ENCODE results near the gene KLK1.
A peak's percentile ranks its signal among the peaks of the same experiment; 100 is the strongest.
"Not testable (repeated sequence)": the region's sequence is repeated elsewhere in the genome, so short reads cannot be mapped to it uniquely, and the experiment has no call there.

The KLK1 gene

DNA sequence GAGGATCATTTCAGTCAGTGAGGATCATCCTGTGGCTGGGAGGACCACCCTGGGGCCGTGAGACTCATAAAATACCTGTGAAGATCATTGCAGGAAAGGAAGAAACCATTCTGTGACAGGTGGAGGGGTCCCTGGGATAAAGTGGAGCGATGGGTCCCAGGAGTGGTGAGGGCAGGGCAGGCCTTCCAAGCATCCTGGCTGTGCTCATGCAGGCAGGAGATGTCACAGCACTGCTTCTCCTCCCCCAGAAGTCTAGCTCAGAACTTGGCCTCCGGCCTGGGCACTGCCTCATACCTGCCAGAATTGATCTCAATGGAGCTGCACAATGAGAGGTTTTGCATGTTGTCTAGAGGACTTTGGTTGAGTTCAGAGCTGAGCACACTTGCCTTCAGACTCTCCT lies 11.1 kb downstream of the KLK1 start:
- no peak for DNase-seq

DNA sequence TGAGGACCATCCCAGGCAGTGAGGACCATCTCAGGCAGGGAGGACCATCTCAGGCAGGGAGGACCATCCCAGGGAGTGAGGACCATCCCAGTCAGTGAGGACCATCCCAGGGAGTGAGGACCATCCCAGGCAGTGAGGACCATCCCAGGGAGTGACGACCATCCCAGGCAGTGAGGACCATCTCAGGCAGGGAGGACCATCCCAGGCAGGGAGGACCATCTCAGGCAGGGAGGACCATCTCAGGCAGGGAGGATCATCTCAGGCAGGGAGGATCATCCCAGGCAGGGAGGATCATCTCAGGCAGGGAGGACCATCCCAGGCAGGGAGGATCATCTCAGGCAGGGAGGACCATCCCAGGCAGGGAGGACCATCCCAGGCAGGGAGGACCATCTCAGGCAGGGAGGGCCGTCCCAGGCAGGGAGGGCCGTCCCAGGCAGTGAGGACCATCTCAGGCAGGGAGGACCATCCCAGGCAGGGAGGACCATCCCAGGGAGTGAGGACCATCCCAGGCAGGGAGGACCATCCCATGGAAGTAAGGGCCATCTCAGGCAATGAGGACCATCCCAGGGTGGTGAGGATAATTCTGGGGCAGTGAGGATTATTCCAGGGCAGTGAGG lies 11.9 kb downstream of the KLK1 start:
- DNase-seq, result not testable (repeated sequence)

DNA sequence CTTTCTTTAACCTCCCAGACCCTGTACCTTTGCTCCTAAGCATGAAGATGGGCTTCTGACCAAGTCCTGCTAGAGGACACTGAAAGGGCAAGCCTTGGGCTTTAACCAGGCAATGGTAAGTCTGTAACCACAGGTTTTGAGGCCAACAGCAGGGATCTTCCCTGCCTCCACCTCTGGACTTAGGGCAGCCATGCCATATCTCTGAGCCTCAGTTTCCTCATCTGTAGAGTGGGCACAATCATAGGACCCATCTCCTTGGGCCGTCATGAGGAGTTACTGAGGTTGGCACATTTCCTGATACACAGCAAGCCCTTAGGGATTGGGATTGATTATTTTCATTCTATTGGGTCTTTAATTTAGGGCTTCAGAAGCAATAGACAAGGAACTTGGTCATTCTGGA lies 14.7 kb downstream of the KLK1 start:
- no peak for DNase-seq

DNA sequence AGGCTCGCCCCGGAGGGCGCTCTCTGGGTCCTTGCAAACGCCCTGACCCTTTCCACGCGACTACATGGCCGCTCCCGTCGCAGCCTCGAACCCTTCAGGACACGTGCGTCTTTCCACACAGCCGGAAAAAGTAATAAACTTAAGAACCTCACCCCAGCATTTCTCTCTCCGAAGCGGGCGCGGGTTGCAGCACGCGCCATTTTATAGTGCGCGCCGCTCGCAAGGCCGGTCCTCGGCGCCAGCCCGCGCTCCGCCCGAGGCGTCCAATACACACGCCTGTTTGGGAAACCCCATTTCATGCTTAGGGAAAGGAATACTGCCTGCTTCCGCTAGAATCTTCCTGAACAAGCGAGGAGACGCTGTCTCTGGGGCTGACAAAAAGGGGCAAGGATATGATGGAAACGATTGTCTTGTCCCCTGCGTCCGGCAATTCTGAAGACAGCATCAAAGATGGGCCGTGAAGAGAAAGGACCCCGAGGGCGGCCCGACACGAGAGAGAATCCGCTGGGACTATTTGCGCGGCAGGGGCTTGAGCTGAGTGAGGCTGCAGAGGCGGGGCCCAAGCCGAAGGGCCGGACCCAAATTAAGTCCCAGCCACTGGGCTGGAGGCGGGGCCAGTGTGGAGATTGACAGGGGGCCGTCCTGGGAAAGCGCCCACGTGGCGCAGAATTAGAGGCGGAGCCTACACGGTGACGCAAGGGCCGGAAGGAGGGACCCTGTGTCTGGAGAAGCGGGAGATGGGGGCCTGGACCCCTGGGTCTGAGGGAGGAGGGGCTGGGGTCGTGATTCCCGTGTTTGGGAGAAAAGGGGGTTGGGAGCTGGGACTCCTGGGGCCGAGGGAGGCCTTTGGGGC lies 18.9 kb downstream of the KLK1 start:
- DNase-seq, result peak; percentile 99

DNA sequence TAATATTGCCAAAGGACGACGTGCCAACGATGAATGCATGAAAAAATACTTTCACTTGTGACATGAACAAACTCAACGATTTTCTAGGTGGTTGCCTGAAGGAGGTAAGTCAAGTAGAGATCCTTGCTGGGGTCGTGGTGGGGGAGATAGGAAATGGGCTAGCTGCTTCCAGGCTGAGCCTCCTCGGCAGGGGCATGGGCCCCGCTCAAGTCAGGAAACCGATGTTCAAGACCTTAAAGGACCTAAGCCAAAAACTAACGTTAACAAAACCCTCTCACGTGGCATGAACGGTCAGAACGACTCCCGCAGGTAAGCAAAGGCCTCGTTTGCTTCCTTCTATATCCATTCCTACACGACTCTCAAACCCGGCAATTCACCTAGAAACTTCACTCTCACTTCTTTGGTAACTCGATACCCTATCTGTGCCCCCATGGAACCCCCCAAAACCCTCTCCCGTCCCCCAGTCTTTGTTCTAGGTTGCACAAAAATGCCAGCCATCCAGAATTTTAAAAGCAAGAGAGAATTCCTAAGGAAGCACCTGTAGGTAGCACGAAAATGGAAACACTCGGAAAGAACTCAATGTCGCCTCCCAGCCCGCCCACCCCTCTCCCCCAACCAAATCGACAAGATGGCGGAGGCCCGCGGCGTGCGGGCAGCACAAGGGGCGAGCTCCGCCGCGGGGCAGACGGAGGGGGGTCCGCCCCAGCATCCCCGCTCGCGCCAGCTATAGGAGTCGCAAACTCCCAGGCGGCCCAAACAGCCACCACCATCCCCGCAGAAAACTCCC lies 19.8 kb downstream of the KLK1 start:
- DNase-seq, result peak; percentile 31

DNA sequence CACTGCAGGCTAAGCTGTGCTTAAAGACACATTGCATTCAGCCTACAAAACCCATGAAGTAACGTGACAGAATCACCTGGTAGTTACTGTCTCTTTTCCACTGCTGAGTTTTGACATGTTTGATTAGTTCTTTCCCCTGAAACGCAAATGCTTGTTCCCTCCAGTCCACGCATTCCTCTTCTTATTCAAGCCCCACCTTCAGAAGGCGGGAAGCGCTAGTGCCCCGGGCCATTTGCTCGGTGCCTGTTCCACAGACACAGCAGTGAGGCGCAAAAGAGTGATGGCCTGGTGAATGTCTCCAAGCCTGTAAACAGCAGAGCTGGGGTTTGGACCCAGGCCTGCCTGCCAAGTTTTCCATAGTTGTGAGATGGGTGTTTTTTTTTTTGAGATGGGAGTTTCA lies 22.5 kb downstream of the KLK1 start:
- no peak for DNase-seq

DNA sequence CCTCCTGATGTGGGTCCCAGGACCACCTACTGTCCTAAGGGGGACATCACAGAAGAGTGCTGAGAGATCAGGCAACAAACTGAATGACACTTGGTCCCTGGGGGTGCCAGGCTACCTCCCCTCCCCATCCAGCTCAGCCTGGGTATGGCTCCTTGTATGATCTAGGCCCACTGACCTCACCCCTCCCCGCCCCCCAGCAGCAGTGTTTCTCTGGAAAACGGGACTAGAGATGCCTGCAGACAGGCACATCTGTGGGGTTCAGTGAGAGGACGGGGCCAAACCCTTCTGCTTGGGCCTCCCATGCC lies 24.1 kb downstream of the KLK1 start:
- DNase-seq, result no peak

DNA sequence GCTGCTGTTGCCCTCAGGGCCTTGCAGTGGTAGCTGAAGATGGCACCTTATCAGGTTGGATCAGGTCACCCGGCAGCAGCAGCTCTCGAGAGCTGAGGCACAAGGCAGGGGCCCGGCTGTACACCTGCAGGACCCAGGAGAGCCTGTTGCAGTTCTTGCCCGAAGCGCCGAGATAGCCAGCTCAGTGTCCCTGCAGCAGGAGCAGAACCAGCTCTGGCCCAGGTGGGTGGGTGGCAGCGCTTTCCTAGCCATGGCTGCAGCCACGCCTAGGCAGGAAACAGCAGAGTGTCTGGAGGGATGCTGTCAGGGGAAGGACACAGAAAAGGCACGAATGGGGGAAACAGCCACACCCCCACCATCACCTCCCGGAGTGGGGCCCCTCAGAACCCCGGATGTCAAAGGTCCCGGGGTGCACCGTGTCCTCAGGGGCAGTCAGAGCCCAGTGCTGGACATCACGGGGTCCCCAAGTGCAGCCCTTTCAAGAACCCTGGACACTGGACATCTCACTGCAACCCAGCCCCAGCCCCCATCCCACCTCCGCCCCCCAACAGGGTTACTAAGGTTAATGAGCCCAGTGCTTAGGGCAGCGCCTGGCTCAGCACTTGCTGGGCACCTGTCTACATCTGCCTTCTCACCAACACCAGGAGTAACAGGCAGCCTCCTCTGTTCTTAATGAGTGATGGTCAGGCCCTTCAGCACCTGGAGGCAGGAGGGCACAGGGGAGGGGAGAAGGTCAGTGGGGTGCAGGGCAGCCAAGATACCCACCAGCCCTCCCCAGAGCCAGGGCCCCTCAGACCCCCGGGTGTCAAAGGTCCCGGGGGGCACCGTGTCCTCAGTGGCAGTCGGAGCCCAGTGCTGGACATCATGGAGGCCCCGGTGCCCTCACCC lies 24.7 kb downstream of the KLK1 start:
- no peak for DNase-seq

DNA sequence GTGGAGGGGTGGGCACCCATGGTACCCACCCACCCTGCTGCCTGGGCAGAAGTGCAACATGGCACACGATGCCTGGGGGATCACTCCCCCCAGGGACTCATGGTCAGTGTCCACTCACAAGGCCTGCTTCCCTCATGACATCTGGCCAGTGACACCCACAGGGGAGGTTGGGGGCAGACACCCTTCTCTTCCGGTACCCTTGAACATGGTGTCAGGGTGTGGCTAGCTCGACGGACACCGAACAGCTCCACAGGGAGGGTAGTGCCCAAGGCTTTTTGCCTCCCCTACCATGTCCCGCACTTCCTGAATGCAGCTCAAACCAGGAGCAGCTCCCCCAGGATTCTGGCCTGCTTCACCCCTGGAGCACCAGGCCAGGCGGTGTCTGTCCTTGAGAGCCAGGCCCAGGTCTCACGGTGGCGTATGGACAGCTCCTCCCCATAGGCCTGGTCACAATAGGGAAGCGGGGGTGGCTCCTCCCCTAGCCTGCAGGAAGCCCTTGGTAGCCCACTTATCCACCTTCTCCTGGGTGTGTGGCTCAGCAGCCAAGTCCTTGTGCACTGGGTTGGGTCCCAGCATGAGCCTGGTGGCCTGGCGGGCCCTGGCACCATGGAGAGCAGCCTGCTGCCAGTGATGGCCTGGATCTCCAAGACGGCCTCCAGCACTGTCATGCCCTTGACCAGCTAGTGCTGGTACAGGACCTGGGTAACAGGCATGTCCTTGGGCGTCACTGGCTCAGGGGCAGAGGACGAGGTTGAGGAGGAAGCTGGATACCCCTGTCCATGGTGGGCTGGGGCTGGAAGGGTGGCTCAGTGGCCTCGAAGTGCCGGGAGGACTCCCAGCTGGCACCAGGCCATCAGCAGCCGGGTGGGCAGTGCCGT lies 25.6 kb downstream of the KLK1 start:
- DNase-seq, result no peak

DNA sequence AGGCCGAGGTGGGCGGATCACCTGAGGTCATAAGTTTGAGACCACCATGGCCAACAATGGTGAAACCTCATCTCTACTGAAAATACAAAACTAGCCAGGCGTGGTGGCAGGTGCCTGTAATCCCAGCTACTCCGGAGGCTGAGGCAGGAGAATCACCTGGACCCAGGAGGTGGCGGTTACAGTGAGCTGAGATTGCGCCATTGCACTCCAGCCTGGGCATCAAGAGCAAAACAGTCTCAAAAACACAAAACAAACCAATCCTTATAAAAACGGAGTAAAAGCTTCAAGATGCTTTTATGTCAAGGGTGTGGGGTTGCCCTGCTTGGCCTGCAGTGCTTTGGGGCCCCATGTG lies 26.2 kb downstream of the KLK1 start:
- no peak for DNase-seq

DNA sequence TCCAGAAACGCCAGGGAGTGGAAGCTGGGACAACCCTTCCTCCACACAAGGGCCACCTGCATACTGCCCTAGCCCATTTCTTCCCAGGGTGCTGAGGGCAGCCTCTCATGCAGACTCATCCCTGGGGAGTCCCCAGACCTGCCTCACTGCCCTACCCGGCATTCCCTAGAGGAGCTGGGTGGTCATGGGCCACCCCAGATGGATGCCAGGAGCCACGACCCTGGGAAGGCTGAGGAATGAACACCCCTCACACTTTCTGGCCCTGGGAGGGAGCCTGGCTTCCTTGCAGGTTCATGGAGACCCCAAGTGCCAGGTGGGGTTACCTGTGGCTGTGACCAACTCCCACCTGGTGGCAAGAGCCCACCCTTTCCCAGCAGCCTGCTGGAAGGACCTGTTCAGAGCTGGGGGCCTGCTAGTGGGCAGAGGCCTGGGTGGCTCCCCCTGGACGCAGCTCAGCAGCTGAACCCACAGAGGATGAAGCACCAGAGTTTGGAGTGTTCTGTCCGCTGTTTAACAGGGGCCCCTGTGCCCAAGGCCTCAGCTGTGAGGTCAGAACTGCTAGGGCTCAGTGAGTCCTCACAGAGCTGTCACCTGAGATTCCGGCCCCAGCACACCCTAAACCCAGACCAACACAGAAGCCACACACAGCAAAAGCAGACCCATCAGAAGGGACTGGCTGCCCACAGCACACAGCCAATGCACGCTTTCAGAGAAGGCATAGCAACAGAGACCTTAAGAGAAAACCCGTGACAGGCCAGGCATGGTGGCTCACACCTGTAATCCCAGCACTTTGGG lies 26.8 kb downstream of the KLK1 start:
- DNase-seq, result no peak

DNA sequence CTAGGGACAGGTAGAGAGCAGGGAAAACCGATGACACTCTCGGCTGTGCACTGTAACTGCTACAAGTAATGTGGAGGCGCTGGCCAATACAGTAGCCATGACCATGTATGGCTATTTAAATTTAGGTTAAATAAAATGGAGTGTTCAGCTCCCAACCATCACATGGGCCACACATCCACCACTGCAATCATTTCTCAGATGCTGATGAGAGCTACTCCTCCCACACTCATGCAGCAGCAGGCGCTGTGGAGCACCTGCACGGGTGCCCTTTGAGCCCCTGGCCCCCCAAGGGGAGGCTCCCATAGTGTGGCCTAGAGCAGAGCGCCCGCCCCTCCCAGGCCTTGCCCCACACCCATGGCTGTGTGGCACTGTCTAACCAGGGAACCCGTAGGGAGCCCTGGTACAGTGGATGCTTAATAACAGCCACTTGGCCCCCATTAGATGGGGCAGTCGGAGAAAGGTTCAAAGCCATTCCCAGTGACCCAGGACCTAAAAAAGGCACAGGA lies 27.4 kb downstream of the KLK1 start:
- DNase-seq, result no peak

DNA sequence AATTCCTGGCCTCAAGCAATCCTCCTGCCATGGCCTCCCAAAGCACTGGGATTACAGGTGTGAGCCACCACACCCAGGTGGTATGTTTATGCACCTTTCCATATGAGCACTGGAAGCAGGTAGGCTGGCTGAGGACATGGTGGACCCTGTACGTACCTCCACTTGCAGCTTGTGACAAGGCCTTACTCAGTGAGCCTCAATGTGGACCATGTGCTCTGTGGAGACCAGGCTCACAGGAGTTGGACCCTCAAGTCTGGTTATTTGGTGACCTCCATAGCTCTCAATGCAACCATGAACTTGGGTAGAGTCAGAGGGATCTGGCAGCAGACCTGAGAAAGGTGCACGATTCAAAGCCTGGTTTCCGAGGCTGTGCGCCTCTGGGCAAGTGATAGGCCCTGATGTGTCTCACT lies 27.9 kb downstream of the KLK1 start:
- no peak for DNase-seq

DNA sequence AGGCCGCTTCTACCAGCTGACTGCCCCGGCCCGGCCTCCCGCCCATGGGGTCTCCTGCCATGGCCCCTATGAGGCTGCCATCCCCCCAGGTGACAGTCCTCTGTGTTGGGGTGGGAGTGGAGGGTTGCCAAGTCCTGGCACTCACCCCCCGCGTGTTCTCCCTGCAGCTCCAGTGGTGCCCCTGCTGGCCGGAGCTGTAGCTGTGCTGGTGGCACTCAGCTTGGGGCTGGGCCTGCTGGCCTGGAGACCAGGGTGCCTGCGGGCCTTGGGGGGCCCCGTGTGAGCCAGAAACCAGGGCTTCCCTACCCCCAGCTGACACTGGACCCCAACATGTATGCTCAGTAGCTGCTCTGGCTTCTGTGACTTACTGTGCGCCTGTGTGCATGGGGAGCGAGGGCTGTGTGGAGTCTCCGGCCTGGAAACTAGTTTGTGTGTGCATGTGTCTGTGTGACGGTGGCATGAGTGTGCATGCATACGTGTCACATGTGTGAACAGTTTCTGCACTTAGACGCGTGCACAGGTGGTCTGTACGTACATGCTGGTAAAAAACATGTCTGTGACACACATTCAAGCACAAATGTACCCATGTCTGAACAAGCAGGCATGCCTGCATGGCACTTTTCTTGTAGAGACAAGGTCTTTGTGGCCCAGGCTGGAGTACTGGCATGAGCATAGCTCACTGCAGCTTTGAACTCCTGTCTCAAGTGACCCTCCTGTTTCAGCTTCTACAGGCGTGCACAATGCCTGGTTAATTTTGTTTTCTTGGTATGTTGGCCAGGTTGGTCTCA lies 28.5 kb downstream of the KLK1 start:
- DNase-seq, result no peak

DNA sequence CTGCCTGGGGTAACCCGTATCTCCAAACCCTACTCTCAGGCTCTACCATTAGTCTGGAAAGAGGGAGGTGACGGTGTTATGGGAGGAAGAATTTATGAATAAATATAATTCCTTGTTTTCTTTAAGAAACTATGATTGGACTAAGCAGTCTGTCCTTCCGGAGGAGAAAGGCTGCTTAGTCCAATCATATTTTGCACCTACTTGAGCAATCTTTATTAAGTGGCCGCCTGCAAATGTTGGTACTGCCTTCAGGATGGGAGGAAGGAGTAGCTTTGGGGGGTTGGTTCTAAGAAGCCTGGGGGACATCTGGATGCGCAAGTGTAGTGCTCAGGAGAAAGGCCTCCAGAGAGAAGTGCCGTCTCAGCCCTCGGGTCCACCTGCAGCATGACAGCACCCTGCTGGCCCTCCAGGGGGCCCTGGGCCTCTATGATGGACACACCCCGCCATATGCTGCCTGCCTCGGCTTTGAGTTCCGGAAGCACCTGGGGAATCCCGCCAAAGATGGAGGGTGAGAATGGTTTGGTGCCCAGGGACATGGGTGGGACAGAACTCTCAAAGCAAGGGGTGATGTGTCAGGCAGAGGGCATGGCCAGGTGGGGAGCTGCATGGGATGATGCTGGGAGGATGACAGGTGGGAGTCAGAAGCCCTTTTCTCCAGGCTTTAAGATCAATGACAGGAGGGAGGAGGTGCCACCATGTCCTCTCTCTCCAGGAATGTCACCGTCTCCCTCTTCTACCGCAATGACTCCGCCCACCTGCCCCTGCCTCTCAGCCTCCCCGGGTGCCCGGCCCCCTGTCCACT lies 29.3 kb downstream of the KLK1 start:
- DNase-seq, result no peak

DNA sequence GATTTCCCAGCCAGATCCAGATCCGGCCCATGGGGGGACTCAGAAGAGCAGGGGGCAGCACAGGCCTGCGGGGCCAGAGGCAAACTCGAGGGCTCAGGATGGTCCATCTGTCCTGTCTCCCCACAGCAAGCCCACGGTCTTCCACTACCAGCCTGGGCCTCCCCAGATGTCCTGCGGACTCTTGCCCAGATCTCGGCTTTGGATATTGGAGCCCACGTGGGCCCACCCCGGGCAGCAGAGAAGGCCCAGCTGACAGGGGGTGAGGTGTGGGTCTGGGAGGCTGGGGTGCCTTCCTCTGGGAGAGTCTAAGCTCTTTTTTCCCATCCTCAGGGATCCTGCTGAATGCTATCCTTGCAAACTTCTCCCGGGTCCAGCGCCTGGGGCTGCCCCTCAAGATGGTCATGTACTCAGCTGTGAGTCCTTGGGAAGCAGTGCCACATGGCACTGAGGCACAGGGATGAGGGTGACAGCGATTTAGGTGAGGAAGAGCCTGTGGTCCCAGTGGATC lies 30.0 kb downstream of the KLK1 start:
- no peak for DNase-seq

DNA sequence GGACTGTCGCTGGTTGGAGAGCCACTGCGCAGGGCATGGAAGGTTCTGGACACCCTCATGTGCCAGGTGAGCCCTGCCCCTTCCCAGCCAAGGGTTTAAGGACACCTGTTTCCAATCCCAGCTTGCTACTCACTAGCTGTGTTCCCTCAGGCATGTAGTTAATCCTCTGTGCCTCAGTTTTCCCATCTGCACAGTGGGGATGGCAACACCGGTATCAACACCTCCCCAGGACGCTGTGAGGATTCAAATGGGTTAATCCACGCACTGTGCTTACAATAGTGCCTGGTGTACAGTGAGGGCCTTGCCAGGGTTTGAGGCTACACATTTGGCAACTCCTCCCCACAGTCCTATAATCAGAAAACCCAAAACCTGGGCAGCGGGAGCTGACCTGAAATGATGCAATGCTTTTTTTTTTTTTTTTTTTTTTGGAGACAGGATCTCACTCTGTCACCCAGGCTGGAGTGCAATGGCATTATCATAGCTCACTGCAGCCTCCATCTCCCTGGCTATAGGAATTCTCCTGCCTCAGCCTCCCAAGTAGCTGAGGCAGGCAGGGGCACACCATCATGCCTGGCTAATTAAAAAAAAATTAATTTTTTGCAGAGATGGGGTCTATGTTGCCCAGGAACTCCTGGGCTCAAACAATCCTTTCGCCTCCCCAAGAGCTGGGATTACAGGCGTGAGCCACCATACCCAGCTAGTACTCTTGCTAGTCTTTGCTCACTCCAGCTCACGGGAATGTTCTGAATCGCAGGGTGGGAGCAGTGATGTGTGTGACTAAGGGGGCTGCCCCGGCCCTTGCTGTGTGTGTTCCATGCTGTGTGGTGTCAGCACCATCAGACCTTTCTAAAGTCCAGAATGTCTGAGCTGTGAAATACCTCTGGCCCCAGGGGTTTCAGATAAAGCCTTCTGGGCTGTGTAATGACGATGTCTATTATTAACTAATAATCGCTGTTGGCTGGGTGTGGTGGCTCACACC lies 31.0 kb downstream of the KLK1 start:
- DNase-seq, result no peak

All from fibroblast of skin of back (primary cell).